Adipocyte (in vitro differentiated cells): ENCODE results near the gene RIMS4.

Experiments
- DNase-seq: peaks from one replicate; pipeline ENCODE4 v3.0.0-alpha.2; 2015; ENCODE audit warnings: low read depth
- H3K27me3 ChIP-seq: replicated peaks from 2 replicates; pipeline ENCODE4 v1.7.0; 2013; ENCODE audit warnings: mild to moderate bottlenecking, low read length, moderate library complexity; ENCODE audit not compliant: control insufficient read depth, insufficient read depth
- H3K36me3 ChIP-seq: 2 replicates; pipeline ENCODE4 v1.7.0; 2013; ENCODE audit warnings: low read length, mild to moderate bottlenecking, moderate library complexity; ENCODE audit not compliant: control insufficient read depth, insufficient read depth, severe bottlenecking
- H3K4me1 ChIP-seq: 2 replicates; pipeline ENCODE4 v1.7.0; 2013; ENCODE audit warnings: mild to moderate bottlenecking, low read length, moderate library complexity; ENCODE audit not compliant: control insufficient read depth, insufficient read depth
- H3K4me3 ChIP-seq: 2 replicates; pipeline ENCODE4 v1.7.0; 2013; ENCODE audit warnings: mild to moderate bottlenecking, low read length, moderate library complexity
- H3K9ac ChIP-seq: 2 replicates; pipeline ENCODE4 v1.7.0; 2013; ENCODE audit warnings: mild to moderate bottlenecking, low read length, moderate library complexity
- H3K9me3 ChIP-seq: 2 replicates; pipeline ENCODE4 v1.7.0; 2013; ENCODE audit warnings: mild to moderate bottlenecking, low read length, moderate library complexity; ENCODE audit not compliant: control insufficient read depth

The RIMS4 gene

GRCh38 chr20:44745598-44746366 lies 64.6 kb downstream of the RIMS4 start, which contains the start of gene KCNK15:
KCNK15 (plus strand) TSS chr20:44745865; CDS start chr20:44745911, 46 bp downstream.
- Histone ChIP-seq H3K9me3 (no peaks in the 10 kb centered on the region), H3K9ac (peak within 1 kb of the TSS; percentile 84), H3K36me3 (no peaks in the 10 kb centered on the region), H3K4me1 (peaks cover 36% of the 10 kb centered on the region), H3K4me3 (peak within 1 kb of the TSS; percentile 80), H3K27me3 (peaks cover 9% of the 10 kb centered on the region)
- peak; percentile 62 for DNase-seq

- Histone ChIP-seq H3K27me3 (peaks cover 5% of the 10 kb centered on the region), H3K4me1 (peaks cover 39% of the 10 kb centered on the region), H3K36me3 (no peaks in the 10 kb centered on the region), H3K4me3 (peak overlapping the region; percentile 80), H3K9me3 (no peaks in the 10 kb centered on the region), H3K9ac (no peak overlapping the region)
- DNase-seq = no peak
Observed at GRCh38 chr20:44745122-44745597, 65.2 kb downstream of the RIMS4 start.

- H3K4me1 ChIP-seq = peaks cover 50% of the 10 kb centered on the region
- H3K4me3 ChIP-seq = no peak overlapping the region
- DNase-seq = no peak
- H3K9me3 ChIP-seq = no peaks in the 10 kb centered on the region
- H3K27me3 ChIP-seq = no peaks in the 10 kb centered on the region
- no peak overlapping the region for H3K9ac ChIP-seq
- no peaks in the 10 kb centered on the region for H3K36me3 ChIP-seq
Observed at GRCh38 chr20:44743916-44744655, 66.3 kb downstream of the RIMS4 start.

GRCh38 chr20:44743080-44743701 lies 67.2 kb downstream of the RIMS4 start:
- Histone ChIP-seq H3K4me1 (peaks cover 55% of the 10 kb centered on the region), H3K9me3 (no peaks in the 10 kb centered on the region), H3K4me3 (no peak overlapping the region), H3K9ac (no peak overlapping the region), H3K36me3 (no peaks in the 10 kb centered on the region), H3K27me3 (no peaks in the 10 kb centered on the region)
- DNase-seq = no peak

GRCh38 chr20:44742304-44743079 lies 67.9 kb downstream of the RIMS4 start:
- Histone ChIP-seq H3K4me3 (no peak overlapping the region), H3K4me1 (peaks cover 50% of the 10 kb centered on the region), H3K36me3 (no peaks in the 10 kb centered on the region), H3K9me3 (no peaks in the 10 kb centered on the region), H3K27me3 (no peaks in the 10 kb centered on the region), H3K9ac (peak overlapping the region; percentile 66)
- DNase-seq = no peak

GRCh38 chr20:44739942-44740341 lies 70.4 kb downstream of the RIMS4 start:
- no peaks in the 10 kb centered on the region for H3K27me3 ChIP-seq
- H3K9ac ChIP-seq = peak overlapping the region; percentile 79
- H3K36me3 ChIP-seq = no peaks in the 10 kb centered on the region
- peak overlapping the region; percentile 31 for H3K4me3 ChIP-seq
- peaks cover 48% of the 10 kb centered on the region for H3K4me1 ChIP-seq
- no peak for DNase-seq
- no peaks in the 10 kb centered on the region for H3K9me3 ChIP-seq

- Histone ChIP-seq H3K4me3 (peak overlapping the region; percentile 15), H3K9me3 (no peaks in the 10 kb centered on the region), H3K36me3 (no peaks in the 10 kb centered on the region), H3K4me1 (peaks cover 54% of the 10 kb centered on the region), H3K9ac (peak overlapping the region; percentile 79), H3K27me3 (no peaks in the 10 kb centered on the region)
- peak; percentile 72 for DNase-seq
Observed at GRCh38 chr20:44738813-44739477, 71.4 kb downstream of the RIMS4 start.

- Histone ChIP-seq H3K36me3 (no peaks in the 10 kb centered on the region), H3K4me3 (no peak overlapping the region), H3K4me1 (peaks cover 48% of the 10 kb centered on the region), H3K27me3 (no peaks in the 10 kb centered on the region), H3K9ac (no peak overlapping the region), H3K9me3 (no peaks in the 10 kb centered on the region)
- DNase-seq = no peak
Observed at GRCh38 chr20:44737116-44737515, 73.2 kb downstream of the RIMS4 start.

GRCh38 chr20:44736170-44737021 lies 74.0 kb downstream of the RIMS4 start:
- peak; percentile 80 for DNase-seq
- Histone ChIP-seq H3K9ac (no peak overlapping the region), H3K27me3 (no peaks in the 10 kb centered on the region), H3K9me3 (no peaks in the 10 kb centered on the region), H3K4me3 (peak overlapping the region; percentile 61), H3K4me1 (peaks cover 43% of the 10 kb centered on the region), H3K36me3 (no peaks in the 10 kb centered on the region)

- Histone ChIP-seq H3K9me3 (no peaks in the 10 kb centered on the region), H3K9ac (no peak overlapping the region), H3K4me1 (peaks cover 37% of the 10 kb centered on the region), H3K36me3 (no peaks in the 10 kb centered on the region), H3K4me3 (peak overlapping the region; percentile 61), H3K27me3 (no peaks in the 10 kb centered on the region)
- DNase-seq = no peak
Observed at GRCh38 chr20:44735816-44736169, 74.6 kb downstream of the RIMS4 start.
